HepG2 (cell line): ENCODE measurements around the gene DNMT3A.

ENCODE experiments used
- CC2D1A ChIP-seq: sonication (generic); formaldehyde crosslinking; IDR thresholded peaks from 2 replicates; pipeline ENCODE4 v1.8.1; 2023; ENCODE audit warnings: mild to moderate bottlenecking, missing genetic modification reagents
- GLI4 ChIP-seq: sonication (generic); formaldehyde crosslinking; IDR thresholded peaks from 2 replicates; pipeline ENCODE4 v1.5.1; 2020; ENCODE audit warnings: missing genetic modification reagents, mild to moderate bottlenecking, moderate library complexity, borderline replicate concordance

DNA sequence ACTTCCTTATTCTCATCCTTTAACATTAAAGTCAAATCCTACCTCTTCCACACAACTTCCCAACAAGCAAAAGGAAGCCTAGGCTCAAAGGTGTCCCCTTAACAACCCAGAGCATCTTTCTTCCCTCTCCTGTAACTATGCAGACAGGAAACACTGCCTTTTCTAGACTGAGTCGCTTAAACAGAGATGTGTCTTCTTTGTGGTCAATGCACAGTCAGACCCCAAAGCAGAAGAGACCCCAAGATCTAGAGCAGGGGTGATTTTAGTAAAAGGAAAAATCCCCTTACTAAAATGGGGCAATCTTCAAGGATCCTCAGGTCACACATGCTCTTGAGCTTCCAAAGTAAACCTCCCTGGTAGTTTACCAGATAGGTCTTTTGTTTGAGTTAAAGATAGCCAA is 86.8 kb downstream of the DNMT3A start:
- TF ChIP-seq GLI4 (CRISPR knock-in tag): no peak
- TF ChIP-seq CC2D1A (CRISPR knock-in tag): no peak
